ENCODE results near the gene CAPN7.
A peak's percentile ranks its signal among the peaks of the same experiment; 100 is the strongest.

Gene CAPN7

GRCh38 chr3:15284121-15284889, 78.3 kb downstream of the CAPN7 start:
- Mint-ChIP-seq H3K4me1 (ENCODE audit: low read depth) (peaks cover 63% of the 10 kb centered on the region), H3K9me3 (no peaks in the 10 kb centered on the region), H3K27ac (peak overlapping the region; percentile 10), H3K27me3 (ENCODE audit: low read depth) (no peaks in the 10 kb centered on the region), H3K4me3 (no peak overlapping the region), H3K36me3 (ENCODE audit: low read depth) (peaks cover 60% of the 10 kb centered on the region)

GRCh38 chr3:15286022-15286421, 80.0 kb downstream of the CAPN7 start:
- H3K27me3 Mint-ChIP-seq (ENCODE audit: low read depth) = no peaks in the 10 kb centered on the region
- H3K36me3 Mint-ChIP-seq (ENCODE audit: low read depth) = peaks cover 57% of the 10 kb centered on the region
- no peak overlapping the region for H3K4me3 Mint-ChIP-seq
- peaks cover 59% of the 10 kb centered on the region for H3K4me1 Mint-ChIP-seq (ENCODE audit: low read depth)
- no peak overlapping the region for H3K27ac Mint-ChIP-seq
- H3K9me3 Mint-ChIP-seq = no peaks in the 10 kb centered on the region

- H3K4me1 Mint-ChIP-seq (ENCODE audit: low read depth) = peaks cover 65% of the 10 kb centered on the region
- no peak overlapping the region for H3K27ac Mint-ChIP-seq
- no peaks in the 10 kb centered on the region for H3K9me3 Mint-ChIP-seq
- H3K27me3 Mint-ChIP-seq (ENCODE audit: low read depth) = no peaks in the 10 kb centered on the region
- no peak overlapping the region for H3K4me3 Mint-ChIP-seq
- H3K36me3 Mint-ChIP-seq (ENCODE audit: low read depth) = peaks cover 56% of the 10 kb centered on the region
These were observed 81.7 kb downstream of the CAPN7 start for GRCh38 chr3:15287565-15288330.

GRCh38 chr3:15288331-15289035, 82.4 kb downstream of the CAPN7 start:
- Mint-ChIP-seq H3K36me3 (ENCODE audit: low read depth) (peaks cover 59% of the 10 kb centered on the region), H3K4me1 (ENCODE audit: low read depth) (peaks cover 69% of the 10 kb centered on the region), H3K9me3 (no peaks in the 10 kb centered on the region), H3K27ac (peak overlapping the region; percentile 84), H3K4me3 (no peak overlapping the region), H3K27me3 (ENCODE audit: low read depth) (no peaks in the 10 kb centered on the region)

GRCh38 chr3:15289661-15290060, 83.6 kb downstream of the CAPN7 start:
- Mint-ChIP-seq H3K9me3 (no peaks in the 10 kb centered on the region), H3K27me3 (ENCODE audit: low read depth) (no peaks in the 10 kb centered on the region), H3K4me3 (peak overlapping the region; percentile 51), H3K36me3 (ENCODE audit: low read depth) (peaks cover 55% of the 10 kb centered on the region), H3K27ac (peak overlapping the region; percentile 76), H3K4me1 (ENCODE audit: low read depth) (peaks cover 66% of the 10 kb centered on the region)

- H3K4me3 Mint-ChIP-seq = peak overlapping the region; percentile 18
- H3K27me3 Mint-ChIP-seq (ENCODE audit: low read depth) = no peaks in the 10 kb centered on the region
- peaks cover 57% of the 10 kb centered on the region for H3K36me3 Mint-ChIP-seq (ENCODE audit: low read depth)
- peaks cover 69% of the 10 kb centered on the region for H3K4me1 Mint-ChIP-seq (ENCODE audit: low read depth)
- peak overlapping the region; percentile 72 for H3K27ac Mint-ChIP-seq
- H3K9me3 Mint-ChIP-seq = no peaks in the 10 kb centered on the region
These were observed 84.7 kb downstream of the CAPN7 start for GRCh38 chr3:15290736-15291135.

GRCh38 chr3:15291589-15292541, 85.8 kb downstream of the CAPN7 start:
- Mint-ChIP-seq H3K27ac (peak overlapping the region; percentile 93), H3K9me3 (no peaks in the 10 kb centered on the region), H3K36me3 (ENCODE audit: low read depth) (peaks cover 53% of the 10 kb centered on the region), H3K4me3 (peak overlapping the region; percentile 69), H3K4me1 (ENCODE audit: low read depth) (peaks cover 68% of the 10 kb centered on the region), H3K27me3 (ENCODE audit: low read depth) (no peaks in the 10 kb centered on the region)

- Mint-ChIP-seq H3K36me3 (ENCODE audit: low read depth) (peaks cover 56% of the 10 kb centered on the region), H3K9me3 (no peaks in the 10 kb centered on the region), H3K27ac (peak overlapping the region; percentile 93), H3K27me3 (ENCODE audit: low read depth) (no peaks in the 10 kb centered on the region), H3K4me1 (ENCODE audit: low read depth) (peaks cover 75% of the 10 kb centered on the region), H3K4me3 (peak overlapping the region; percentile 9)
These were observed 86.9 kb downstream of the CAPN7 start for GRCh38 chr3:15292765-15293522.

GRCh38 chr3:15294929-15295328, 88.9 kb downstream of the CAPN7 start:
- Mint-ChIP-seq H3K4me3 (no peak overlapping the region), H3K36me3 (ENCODE audit: low read depth) (peaks cover 47% of the 10 kb centered on the region), H3K4me1 (ENCODE audit: low read depth) (peaks cover 68% of the 10 kb centered on the region), H3K27me3 (ENCODE audit: low read depth) (no peaks in the 10 kb centered on the region), H3K9me3 (no peaks in the 10 kb centered on the region), H3K27ac (peak overlapping the region; percentile 57)

- H3K36me3 Mint-ChIP-seq (ENCODE audit: low read depth) = peaks cover 50% of the 10 kb centered on the region
- no peak overlapping the region for H3K4me3 Mint-ChIP-seq
- no peaks in the 10 kb centered on the region for H3K27me3 Mint-ChIP-seq (ENCODE audit: low read depth)
- peak overlapping the region; percentile 57 for H3K27ac Mint-ChIP-seq
- no peaks in the 10 kb centered on the region for H3K9me3 Mint-ChIP-seq
- H3K4me1 Mint-ChIP-seq (ENCODE audit: low read depth) = peaks cover 71% of the 10 kb centered on the region
These were observed 89.5 kb downstream of the CAPN7 start for GRCh38 chr3:15295506-15295905.

- H3K4me1 Mint-ChIP-seq (ENCODE audit: low read depth) = peaks cover 71% of the 10 kb centered on the region
- H3K27me3 Mint-ChIP-seq (ENCODE audit: low read depth) = no peaks in the 10 kb centered on the region
- no peak overlapping the region for H3K4me3 Mint-ChIP-seq
- no peaks in the 10 kb centered on the region for H3K9me3 Mint-ChIP-seq
- peaks cover 67% of the 10 kb centered on the region for H3K36me3 Mint-ChIP-seq (ENCODE audit: low read depth)
- no peak overlapping the region for H3K27ac Mint-ChIP-seq
These were observed 91.7 kb downstream of the CAPN7 start for GRCh38 chr3:15297608-15298350.

- H3K27ac Mint-ChIP-seq = no peak overlapping the region
- no peaks in the 10 kb centered on the region for H3K27me3 Mint-ChIP-seq (ENCODE audit: low read depth)
- peaks cover 71% of the 10 kb centered on the region for H3K4me1 Mint-ChIP-seq (ENCODE audit: low read depth)
- H3K36me3 Mint-ChIP-seq (ENCODE audit: low read depth) = peaks cover 70% of the 10 kb centered on the region
- no peak overlapping the region for H3K4me3 Mint-ChIP-seq
- no peaks in the 10 kb centered on the region for H3K9me3 Mint-ChIP-seq
These were observed 92.5 kb downstream of the CAPN7 start for GRCh38 chr3:15298504-15298903.

GRCh38 chr3:15299036-15299435, 93.0 kb downstream of the CAPN7 start:
- Mint-ChIP-seq H3K9me3 (no peaks in the 10 kb centered on the region), H3K27ac (no peak overlapping the region), H3K27me3 (ENCODE audit: low read depth) (no peaks in the 10 kb centered on the region), H3K4me1 (ENCODE audit: low read depth) (peaks cover 74% of the 10 kb centered on the region), H3K36me3 (ENCODE audit: low read depth) (peaks cover 75% of the 10 kb centered on the region), H3K4me3 (no peak overlapping the region)
